Parathyroid adenoma (tissue), 2 donors: ENCODE data around the gene ARHGEF3.

Experiments used
- H2AFZ ChIP-seq: fragments of 300-600 bp; sonication (generic); one replicate; pipeline ENCODE4 v1.7.0; 2017; ENCODE audit warnings: antibody characterized with exemption, mild to moderate bottlenecking
- H3K27ac ChIP-seq: fragments of 300-600 bp; sonication (generic); one replicate; pipeline ENCODE4 v1.7.0; 2017
- H3K27me3 ChIP-seq: fragments of 300-600 bp; sonication (generic); one replicate; pipeline ENCODE4 v1.7.0; 2017; ENCODE audit warnings: low read length; ENCODE audit not compliant: control insufficient read depth, insufficient read depth
- H3K36me3 ChIP-seq: fragments of 300-600 bp; sonication (generic); one replicate; pipeline ENCODE4 v1.7.0; 2017; ENCODE audit warnings: low read length; ENCODE audit not compliant: control insufficient read depth, insufficient read depth
- H3K4me1 ChIP-seq: fragments of 300-600 bp; sonication (generic); one replicate; pipeline ENCODE4 v1.7.0; 2017; ENCODE audit warnings: control low read depth
- H3K4me2 ChIP-seq: fragments of 300-600 bp; sonication (generic); one replicate; pipeline ENCODE4 v1.7.0; 2017; ENCODE audit warnings: low read length
- H3K4me3 ChIP-seq: fragments of 300-600 bp; sonication (generic); one replicate; pipeline ENCODE4 v1.7.0; 2017; ENCODE audit warnings: low read depth, low read length
- H3K79me2 ChIP-seq: fragments of 300-600 bp; sonication (generic); one replicate; pipeline ENCODE4 v1.7.0; 2017; ENCODE audit warnings: control low read depth
- H3K9ac ChIP-seq: fragments of 300-600 bp; sonication (generic); one replicate; pipeline ENCODE4 v1.7.0; 2017; ENCODE audit warnings: mild to moderate bottlenecking
- H3K9me3 ChIP-seq: fragments of 300-600 bp; sonication (generic); one replicate; pipeline ENCODE4 v1.7.0; 2017; ENCODE audit warnings: low read length; ENCODE audit not compliant: control insufficient read depth
- CTCF ChIP-seq: fragments of 300-600 bp; sonication (generic); IDR thresholded peaks from one replicate; pipeline ENCODE4 v1.7.0; 2017; ENCODE audit warnings: antibody characterized with exemption, mild to moderate bottlenecking
- donor health status: primary hyperparathyroidism.

ARHGEF3 gene

DNA sequence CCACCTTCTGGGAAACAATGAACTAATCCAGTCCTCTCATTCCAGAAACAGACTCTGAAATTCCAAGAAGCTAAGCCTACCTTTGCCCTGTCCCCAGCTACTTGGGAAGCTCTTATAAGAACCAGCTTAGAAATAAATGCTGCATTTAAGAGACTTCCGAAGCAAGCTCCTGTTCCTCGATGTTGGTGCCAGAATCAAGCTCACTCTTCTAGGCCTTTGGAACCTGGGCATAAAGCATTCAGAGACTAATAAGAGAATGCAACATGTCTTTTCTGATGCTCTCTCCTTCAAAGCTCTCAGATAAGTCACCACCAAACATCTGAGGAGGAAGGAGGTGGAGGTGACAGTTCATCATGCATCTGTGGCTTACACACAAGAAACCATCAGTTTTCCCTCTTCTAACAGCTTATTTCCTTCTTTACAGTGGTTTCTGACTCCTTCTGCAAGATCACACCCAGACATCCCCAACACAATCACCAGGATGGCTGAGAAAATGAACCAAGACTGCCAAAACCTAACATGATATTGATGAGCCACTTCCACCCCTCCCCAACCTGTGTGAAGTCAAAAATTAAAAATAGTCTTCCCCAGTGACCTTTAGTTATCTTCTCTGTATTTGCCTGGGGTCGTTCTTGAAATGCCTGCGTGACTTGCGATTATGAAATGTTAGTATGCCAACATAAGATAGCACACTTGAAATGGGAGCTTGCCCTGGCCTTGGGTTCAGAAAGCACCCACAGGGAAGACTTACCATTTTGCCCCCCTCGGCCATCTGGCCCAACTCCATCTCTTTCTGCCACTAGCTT, 11.5 kb downstream of the ARHGEF3 start:
- Histone ChIP-seq H2AFZ (no peak overlapping the region), H3K9ac (no peak overlapping the region), H3K36me3 (no peaks in the 10 kb centered on the region), H3K27me3 (no peaks in the 10 kb centered on the region), H3K4me3 (no peak overlapping the region), H3K4me1 (peaks cover 17% of the 10 kb centered on the region), H3K9me3 (no peaks in the 10 kb centered on the region), H3K4me2 (no peak overlapping the region), H3K27ac (no peak overlapping the region), H3K79me2 (peaks cover 60% of the 10 kb centered on the region)
- TF ChIP-seq CTCF = no peak

DNA sequence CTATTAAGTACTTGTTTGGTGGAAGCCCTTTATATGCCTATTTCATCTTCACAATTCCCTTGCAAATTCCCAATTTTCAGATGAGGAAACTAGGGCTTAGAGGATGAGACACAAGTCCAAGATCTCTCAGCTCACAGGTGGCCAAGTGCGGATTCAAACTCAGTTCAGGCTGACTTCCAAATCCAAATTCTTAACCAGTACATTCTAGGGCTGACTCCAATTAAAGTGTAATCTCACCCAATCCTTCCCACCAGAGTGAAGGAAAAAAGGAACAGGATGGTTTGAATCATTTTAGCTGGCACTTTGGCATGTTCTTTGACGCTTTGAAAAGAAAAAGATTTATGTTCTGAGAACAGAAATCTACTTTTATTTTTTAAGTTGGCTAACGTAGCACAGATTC, 12.7 kb downstream of the ARHGEF3 start:
- Histone ChIP-seq H3K9ac (no peak overlapping the region), H2AFZ (no peak overlapping the region), H3K27me3 (no peaks in the 10 kb centered on the region), H3K4me3 (no peak overlapping the region), H3K36me3 (no peaks in the 10 kb centered on the region), H3K27ac (no peak overlapping the region), H3K79me2 (peaks cover 61% of the 10 kb centered on the region), H3K4me2 (no peak overlapping the region), H3K9me3 (no peaks in the 10 kb centered on the region), H3K4me1 (peaks cover 20% of the 10 kb centered on the region)
- no peak for TF ChIP-seq CTCF

GRCh38 chr3:56788521-56788920, 13.2 kb downstream of the ARHGEF3 start:
- peaks cover 57% of the 10 kb centered on the region for H3K79me2 ChIP-seq
- H3K27me3 ChIP-seq = no peaks in the 10 kb centered on the region
- no peak overlapping the region for H3K4me2 ChIP-seq
- H3K4me3 ChIP-seq = no peak overlapping the region
- H3K9ac ChIP-seq = no peak overlapping the region
- H2AFZ ChIP-seq = no peak overlapping the region
- no peak for TF ChIP-seq CTCF
- peak overlapping the region; percentile 21 for H3K27ac ChIP-seq
- no peaks in the 10 kb centered on the region for H3K9me3 ChIP-seq
- no peaks in the 10 kb centered on the region for H3K36me3 ChIP-seq
- H3K4me1 ChIP-seq = peaks cover 25% of the 10 kb centered on the region

DNA sequence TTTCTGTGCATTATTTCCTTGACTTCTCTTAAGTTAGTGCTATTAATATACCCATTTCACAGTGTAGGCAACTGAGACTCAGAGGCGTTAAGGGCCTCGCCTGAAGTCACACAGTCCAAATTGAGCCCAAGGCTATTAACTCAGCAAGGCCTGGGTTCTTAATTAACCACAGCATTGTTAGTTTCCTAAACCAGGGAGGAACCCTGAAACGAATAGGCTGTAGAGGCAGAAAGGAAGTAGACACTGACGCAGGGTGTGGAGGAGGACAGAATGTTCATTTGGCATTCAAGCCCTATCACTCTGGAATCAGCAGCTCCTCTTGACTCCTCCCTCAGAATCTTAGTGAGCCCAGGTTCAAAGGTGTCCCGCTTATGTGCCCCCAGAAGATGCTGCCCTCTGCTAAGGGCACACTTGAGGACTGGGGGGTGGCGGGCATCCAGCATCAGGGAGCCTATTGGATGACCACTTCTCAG, 13.9 kb downstream of the ARHGEF3 start:
- H3K4me1 ChIP-seq = peaks cover 31% of the 10 kb centered on the region
- no peaks in the 10 kb centered on the region for H3K36me3 ChIP-seq
- H3K79me2 ChIP-seq = peaks cover 59% of the 10 kb centered on the region
- TF ChIP-seq CTCF = no peak
- H2AFZ ChIP-seq = no peak overlapping the region
- H3K9me3 ChIP-seq = no peaks in the 10 kb centered on the region
- no peak overlapping the region for H3K9ac ChIP-seq
- H3K4me3 ChIP-seq = no peak overlapping the region
- peak overlapping the region; percentile 21 for H3K27ac ChIP-seq
- H3K27me3 ChIP-seq = no peaks in the 10 kb centered on the region
- H3K4me2 ChIP-seq = peak overlapping the region; percentile 25
